ENCODE measurements around the gene TNFRSF1A. TPM values are rescaled to one million over a fixed set of nuclear protein-coding genes. Genes with fewer than 3 reads are reported as not detected.

The TNFRSF1A gene
- total RNA-seq, 1 donor from 2014 or later: 127 TPM

- Mint-ChIP-seq H3K4me3 (ENCODE audit: unreplicated experiment) (peak overlapping the region; percentile 44), H3K27me3 (ENCODE audit: low read depth) (no peaks in the 10 kb centered on the region), H3K36me3 (ENCODE audit: low read depth) (peaks cover 6% of the 10 kb centered on the region), H3K27ac (ENCODE audit: unreplicated experiment) (peak overlapping the region; percentile 97), H3K4me1 (ENCODE audit: low read depth) (peaks cover 44% of the 10 kb centered on the region), H3K9me3 (ENCODE audit: low read depth) (no peaks in the 10 kb centered on the region)
- TF ChIP-seq, protein P1, sequence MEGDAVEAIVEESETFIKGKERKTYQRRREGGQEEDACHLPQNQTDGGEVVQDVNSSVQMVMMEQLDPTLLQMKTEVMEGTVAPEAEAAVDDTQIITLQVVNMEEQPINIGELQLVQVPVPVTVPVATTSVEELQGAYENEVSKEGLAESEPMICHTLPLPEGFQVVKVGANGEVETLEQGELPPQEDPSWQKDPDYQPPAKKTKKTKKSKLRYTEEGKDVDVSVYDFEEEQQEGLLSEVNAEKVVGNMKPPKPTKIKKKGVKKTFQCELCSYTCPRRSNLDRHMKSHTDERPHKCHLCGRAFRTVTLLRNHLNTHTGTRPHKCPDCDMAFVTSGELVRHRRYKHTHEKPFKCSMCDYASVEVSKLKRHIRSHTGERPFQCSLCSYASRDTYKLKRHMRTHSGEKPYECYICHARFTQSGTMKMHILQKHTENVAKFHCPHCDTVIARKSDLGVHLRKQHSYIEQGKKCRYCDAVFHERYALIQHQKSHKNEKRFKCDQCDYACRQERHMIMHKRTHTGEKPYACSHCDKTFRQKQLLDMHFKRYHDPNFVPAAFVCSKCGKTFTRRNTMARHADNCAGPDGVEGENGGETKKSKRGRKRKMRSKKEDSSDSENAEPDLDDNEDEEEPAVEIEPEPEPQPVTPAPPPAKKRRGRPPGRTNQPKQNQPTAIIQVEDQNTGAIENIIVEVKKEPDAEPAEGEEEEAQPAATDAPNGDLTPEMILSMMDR (IDR thresholded peaks at IDR 0.05): peak; percentile 82
- no peak for DNase-seq (ENCODE audit: low spot score)
Observed at GRCh38 chr12:6323340-6323994, 18.4 kb downstream of the TNFRSF1A start.

DNA sequence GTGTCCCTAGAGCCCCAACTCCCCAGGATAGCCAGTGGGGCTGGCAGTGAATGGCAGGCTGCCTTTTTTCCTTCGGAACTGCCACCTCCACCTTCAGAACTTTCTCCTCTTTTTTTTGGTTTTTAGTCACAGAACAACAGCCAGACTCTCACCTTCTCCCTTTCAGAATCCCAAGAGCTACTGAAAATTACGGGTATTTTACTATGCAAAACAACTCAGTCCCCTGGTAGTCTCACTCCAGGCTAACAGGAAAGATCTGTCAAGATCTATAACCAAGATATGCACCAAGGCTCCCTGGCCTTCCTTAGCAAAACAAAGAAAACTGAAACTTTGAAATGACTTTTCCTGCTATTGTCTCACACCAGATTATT is 18.9 kb downstream of the TNFRSF1A start:
- TF ChIP-seq, protein P1 (IDR thresholded peaks at IDR 0.05): no peak
- Mint-ChIP-seq H3K27ac (ENCODE audit: unreplicated experiment) (peak overlapping the region; percentile 97), H3K4me1 (ENCODE audit: low read depth) (peaks cover 44% of the 10 kb centered on the region), H3K9me3 (ENCODE audit: low read depth) (no peaks in the 10 kb centered on the region), H3K4me3 (ENCODE audit: unreplicated experiment) (no peak overlapping the region), H3K27me3 (ENCODE audit: low read depth) (no peaks in the 10 kb centered on the region), H3K36me3 (ENCODE audit: low read depth) (peaks cover 2% of the 10 kb centered on the region)
- DNase-seq (ENCODE audit: low spot score): no peak

DNA sequence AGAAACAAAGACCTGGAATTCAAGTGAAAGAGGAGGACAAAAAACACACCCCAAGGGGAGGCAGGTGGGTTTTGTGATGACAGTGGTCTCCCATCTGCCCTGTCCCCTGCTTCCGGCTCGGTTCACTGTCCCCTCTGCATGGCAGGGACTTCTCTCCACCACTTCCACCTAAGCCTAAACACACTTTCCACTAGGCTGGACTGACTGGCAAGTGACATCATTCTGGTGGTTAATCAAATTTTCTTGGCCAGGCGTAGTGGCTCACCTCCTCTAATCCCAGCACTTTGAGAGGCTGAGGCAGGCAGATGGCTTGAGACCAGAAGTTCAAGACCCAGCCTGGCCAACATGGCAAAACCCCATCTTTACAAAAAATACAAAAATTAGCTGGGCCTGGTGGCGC is 19.5 kb downstream of the TNFRSF1A start:
- Mint-ChIP-seq H3K36me3 (ENCODE audit: low read depth) (peaks cover 2% of the 10 kb centered on the region), H3K27ac (ENCODE audit: unreplicated experiment) (no peak overlapping the region), H3K4me1 (ENCODE audit: low read depth) (peaks cover 44% of the 10 kb centered on the region), H3K4me3 (ENCODE audit: unreplicated experiment) (no peak overlapping the region), H3K27me3 (ENCODE audit: low read depth) (no peaks in the 10 kb centered on the region), H3K9me3 (ENCODE audit: low read depth) (no peaks in the 10 kb centered on the region)
- DNase-seq (ENCODE audit: low spot score): no peak
- TF ChIP-seq, protein P1 (IDR thresholded peaks at IDR 0.05): no peak

DNA sequence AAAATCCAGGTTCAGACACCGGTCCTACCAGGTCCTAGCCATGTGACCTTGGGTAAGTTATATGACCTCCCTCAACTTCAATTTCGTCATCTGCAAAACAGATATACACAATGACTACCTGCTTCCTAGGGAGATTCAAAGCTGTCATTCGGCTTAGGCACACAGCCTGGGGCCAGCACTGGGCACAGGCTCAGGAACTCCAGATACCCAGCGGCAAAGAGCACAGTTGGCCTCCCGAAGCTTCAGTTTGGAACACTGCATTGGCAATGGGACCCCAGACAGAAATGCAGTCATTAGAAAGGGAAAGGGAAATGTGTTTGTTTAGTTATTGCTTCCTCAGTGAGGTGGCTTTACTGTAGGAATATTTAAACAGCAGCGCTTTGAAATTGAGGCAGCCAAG is 20.0 kb downstream of the TNFRSF1A start:
- DNase-seq (ENCODE audit: low spot score): no peak
- H3K27me3 Mint-ChIP-seq (ENCODE audit: low read depth): no peaks in the 10 kb centered on the region
- peaks cover 43% of the 10 kb centered on the region for H3K4me1 Mint-ChIP-seq (ENCODE audit: low read depth)

DNA sequence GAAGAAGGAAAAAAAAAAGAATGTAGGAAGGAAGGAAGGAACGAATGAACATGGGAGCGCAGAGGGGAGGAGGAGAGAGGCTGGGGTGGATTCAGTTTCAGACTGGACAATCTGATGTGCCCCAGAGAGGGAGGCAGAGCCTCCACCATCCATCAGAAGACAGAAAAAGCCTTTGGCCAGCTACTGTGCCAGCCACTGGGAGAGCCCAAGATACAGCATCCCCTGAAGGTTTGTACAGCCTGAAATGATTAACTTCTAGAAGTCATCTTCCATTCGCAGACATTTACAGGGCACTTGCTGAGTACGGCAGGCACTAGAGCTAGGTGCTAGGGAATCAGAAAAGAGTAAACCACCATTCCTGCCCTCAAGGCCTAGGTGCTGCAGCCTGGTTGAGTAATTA is 22.4 kb downstream of the TNFRSF1A start:
- Mint-ChIP-seq H3K27ac (ENCODE audit: unreplicated experiment) (no peak overlapping the region), H3K4me3 (ENCODE audit: unreplicated experiment) (no peak overlapping the region), H3K36me3 (ENCODE audit: low read depth) (no peaks in the 10 kb centered on the region), H3K9me3 (ENCODE audit: low read depth) (no peaks in the 10 kb centered on the region), H3K4me1 (ENCODE audit: low read depth) (peaks cover 30% of the 10 kb centered on the region), H3K27me3 (ENCODE audit: low read depth) (no peaks in the 10 kb centered on the region)
- TF ChIP-seq, protein P1 (IDR thresholded peaks at IDR 0.05): no peak
- DNase-seq (ENCODE audit: low spot score): no peak

More for the DNA sequence above, 20.0 kb downstream of the TNFRSF1A start:
- TF ChIP-seq, protein P1 (IDR thresholded peaks at IDR 0.05): no peak
- no peak overlapping the region for H3K27ac Mint-ChIP-seq (ENCODE audit: unreplicated experiment)
- H3K36me3 Mint-ChIP-seq (ENCODE audit: low read depth): peaks cover 2% of the 10 kb centered on the region
- no peak overlapping the region for H3K4me3 Mint-ChIP-seq (ENCODE audit: unreplicated experiment)
- no peaks in the 10 kb centered on the region for H3K9me3 Mint-ChIP-seq (ENCODE audit: low read depth)
